ENCODE results near the gene PCDHB15. TPM values are rescaled to one million over a fixed set of nuclear protein-coding genes. Genes with fewer than 3 reads are reported as not detected.
A peak's percentile ranks its signal among the peaks of the same experiment; 100 is the strongest.
"Not testable (repeated sequence)": the region's sequence is repeated elsewhere in the genome, so short reads cannot be mapped to it uniquely, and the experiment has no call there.

PCDHB15 gene
- total RNA-seq, 3 donors from 2014 or later = 1.6 to 4.2 (median 3.3) TPM

DNA sequence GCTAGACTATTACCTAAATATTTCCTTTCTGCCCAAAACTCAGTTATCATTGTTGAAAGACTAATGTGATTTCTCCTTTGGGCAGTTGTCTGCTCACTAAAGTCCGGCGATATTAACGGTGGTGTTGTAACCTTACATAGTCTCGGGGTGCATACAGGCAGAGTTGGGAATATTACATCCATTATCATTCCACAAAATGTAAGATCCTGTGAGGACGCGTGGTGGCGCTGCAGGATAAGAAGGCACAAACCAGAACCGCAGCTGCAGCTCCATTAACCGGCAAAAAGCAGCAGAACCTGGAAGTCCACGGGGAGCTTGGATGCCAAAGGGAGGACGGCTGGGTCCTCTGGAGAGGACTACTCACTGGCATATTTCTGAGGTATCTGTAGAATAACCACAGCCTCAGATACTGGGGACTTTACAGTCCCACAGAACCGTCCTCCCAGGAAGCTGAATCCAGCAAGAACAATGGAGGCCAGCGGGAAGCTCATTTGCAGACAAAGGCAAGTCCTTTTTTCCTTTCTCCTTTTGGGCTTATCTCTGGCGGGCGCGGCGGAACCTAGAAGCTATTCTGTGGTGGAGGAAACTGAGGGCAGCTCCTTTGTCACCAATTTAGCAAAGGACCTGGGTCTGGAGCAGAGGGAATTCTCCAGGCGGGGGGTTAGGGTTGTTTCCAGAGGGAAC lies 31.4 kb upstream of the PCDHB15 start, which contains the start of gene PCDHB13:
TSS of gene PCDHB13 (plus strand) at position 264 of the 684 bp plus-strand sequence. CDS start at position 469, 205 bp downstream.
- intact Hi-C loops (cut with DNase I; ENCODE audit: low total_unique reads); H3K4me1 ChIP-seq; H3K36me3 ChIP-seq; DNase-seq (ENCODE audit: low spot score in 2 of 2); H3K27ac ChIP-seq; H3K27me3 ChIP-seq: not testable (repeated sequence)
- Histone ChIP-seq H3K9me3 (peaks cover 66 to 93% of the 10 kb centered on the region in 2 donors), H3K4me3 (peak within 1 kb of the TSS in 1 of 3 donors; percentile 19)
- peak in 2 of 3 donors; percentile 21 to 29 for TF ChIP-seq CTCF (IDR thresholded peaks at IDR 0.05)

GRCh38 chr5:141214583-141214982 lies 30.6 kb upstream of the PCDHB15 start:
- H3K27ac ChIP-seq; H3K27me3 ChIP-seq; intact Hi-C loops (cut with DNase I; ENCODE audit: low total_unique reads); H3K4me1 ChIP-seq; H3K36me3 ChIP-seq; DNase-seq (ENCODE audit: low spot score in 2 of 2): not testable (repeated sequence)
- Histone ChIP-seq H3K4me3 (peak overlapping the region in 1 of 3 donors; percentile 11), H3K9me3 (peaks cover 66 to 93% of the 10 kb centered on the region in 2 donors)

- peaks cover 61 to 93% of the 10 kb centered on the region in 2 donors for H3K9me3 ChIP-seq
- DNase-seq (ENCODE audit: low spot score in 2 of 2); H3K4me3 ChIP-seq; H3K27ac ChIP-seq; intact Hi-C loops (cut with DNase I; ENCODE audit: low total_unique reads); H3K4me1 ChIP-seq; H3K27me3 ChIP-seq; H3K36me3 ChIP-seq: not testable (repeated sequence)
Observed at GRCh38 chr5:141215504-141215903, 29.7 kb upstream of the PCDHB15 start.

- H3K9me3 ChIP-seq = peaks cover 61 to 94% of the 10 kb centered on the region in 2 donors
- H3K36me3 ChIP-seq; H3K27ac ChIP-seq; H3K4me1 ChIP-seq; intact Hi-C loops (cut with DNase I; ENCODE audit: low total_unique reads); H3K4me3 ChIP-seq; DNase-seq (ENCODE audit: low spot score in 2 of 2); H3K27me3 ChIP-seq: not testable (repeated sequence)
Observed at GRCh38 chr5:141216035-141216434, 29.2 kb upstream of the PCDHB15 start.

DNA sequence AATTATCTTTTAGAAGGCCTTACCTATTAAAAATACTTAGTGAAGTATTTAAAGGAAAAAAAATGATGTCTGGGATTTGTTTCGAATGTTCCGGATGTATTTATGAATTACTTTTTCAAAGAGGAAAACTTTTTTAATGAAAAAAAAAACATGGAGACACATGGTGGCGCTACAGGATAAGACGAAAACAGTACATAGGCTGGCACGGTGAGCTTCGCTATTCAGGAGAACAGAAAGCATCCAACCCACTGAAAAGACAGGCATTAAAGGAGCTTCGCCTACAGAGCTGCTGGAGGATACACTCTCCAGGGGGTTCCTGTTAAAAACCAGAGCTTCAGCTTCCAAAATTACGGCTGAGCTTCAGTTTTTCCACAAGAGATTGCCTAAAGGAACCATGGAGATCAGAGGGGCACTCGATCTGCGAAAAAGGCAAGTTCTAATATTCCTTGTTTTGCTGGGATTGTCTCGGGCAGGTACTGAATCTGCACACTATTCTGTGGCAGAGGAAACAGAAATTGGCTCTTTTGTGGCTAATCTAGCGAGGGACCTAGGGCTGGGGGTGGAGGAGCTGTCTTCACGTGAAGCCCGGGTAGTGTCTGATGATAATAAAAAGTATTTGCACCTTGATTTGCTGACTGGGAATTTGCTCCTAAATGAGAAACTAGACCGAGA lies 21.9 kb upstream of the PCDHB15 start, which contains the start of gene PCDHB14:
TSS of gene PCDHB14 (plus strand) at position 232 of the 672 bp plus-strand sequence. CDS start at position 395, 163 bp downstream.
- Histone ChIP-seq H3K27ac (no peak within 1 kb of the TSS), H3K36me3 (no peaks in the 10 kb centered on the region), H3K4me1 (no peaks in the 10 kb centered on the region), H3K4me3 (peak within 1 kb of the TSS in 2 of 3 donors; percentile 34 to 53), H3K9me3 (peaks cover 68 to 98% of the 10 kb centered on the region in 2 donors), H3K27me3 (no peaks in the 10 kb centered on the region)
- intact Hi-C loops (cut with DNase I; ENCODE audit: low total_unique reads) = no loop called here
- no peak for DNase-seq (ENCODE audit: low spot score in 2 of 2)
- no peak for TF ChIP-seq POLR2AphosphoS5 (IDR thresholded peaks at IDR 0.05)
- no peak for TF ChIP-seq CTCF (IDR thresholded peaks at IDR 0.05)
- no peak for TF ChIP-seq POLR2A (IDR thresholded peaks at IDR 0.05)

DNA sequence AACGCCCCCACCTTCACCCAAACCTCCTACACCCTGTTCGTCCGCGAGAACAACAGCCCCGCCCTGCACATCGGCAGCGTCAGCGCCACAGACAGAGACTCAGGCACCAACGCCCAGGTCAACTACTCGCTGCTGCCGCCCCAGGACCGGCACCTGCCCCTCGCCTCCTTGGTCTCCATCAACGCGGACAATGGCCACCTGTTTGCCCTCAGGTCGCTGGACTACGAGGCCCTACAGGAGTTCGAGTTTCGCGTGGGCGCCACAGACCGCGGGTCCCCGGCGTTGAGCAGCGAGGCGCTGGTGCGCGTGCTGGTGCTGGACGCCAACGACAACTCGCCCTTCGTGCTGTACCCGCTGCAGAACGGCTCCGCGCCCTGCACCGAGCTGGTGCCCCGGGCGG lies 20.4 kb upstream of the PCDHB15 start:
- H3K36me3 ChIP-seq; DNase-seq (ENCODE audit: low spot score in 2 of 2); intact Hi-C loops (cut with DNase I; ENCODE audit: low total_unique reads); H3K4me1 ChIP-seq; H3K27ac ChIP-seq; H3K27me3 ChIP-seq: not testable (repeated sequence)
- H3K9me3 ChIP-seq = peaks cover 54 to 91% of the 10 kb centered on the region in 2 donors
- H3K4me3 ChIP-seq = peak overlapping the region in 1 of 3 donors; percentile 16

DNA sequence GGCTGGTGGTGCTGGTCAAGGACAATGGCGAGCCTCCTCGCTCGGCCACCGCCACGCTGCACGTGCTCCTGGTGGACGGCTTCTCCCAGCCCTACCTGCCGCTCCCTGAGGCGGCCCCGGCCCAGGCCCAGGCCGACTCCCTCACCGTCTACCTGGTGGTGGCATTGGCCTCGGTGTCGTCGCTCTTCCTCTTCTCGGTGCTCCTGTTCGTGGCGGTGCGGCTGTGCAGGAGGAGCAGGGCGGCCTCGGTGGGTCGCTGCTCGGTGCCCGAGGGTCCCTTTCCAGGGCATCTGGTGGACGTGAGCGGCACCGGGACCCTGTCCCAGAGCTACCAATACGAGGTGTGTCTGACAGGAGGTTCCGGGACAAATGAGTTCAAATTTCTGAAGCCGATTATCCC lies 19.8 kb upstream of the PCDHB15 start:
- DNase-seq (ENCODE audit: low spot score in 2 of 2); H3K36me3 ChIP-seq; intact Hi-C loops (cut with DNase I; ENCODE audit: low total_unique reads); H3K27ac ChIP-seq; H3K27me3 ChIP-seq; H3K4me1 ChIP-seq; H3K4me3 ChIP-seq: not testable (repeated sequence)
- peaks cover 53 to 89% of the 10 kb centered on the region in 2 donors for H3K9me3 ChIP-seq

Measured in breast epithelium (tissue), 4 donors.